IMR-90 (cell line): Measurements from ENCODE around the gene KCNK18. TPM values are rescaled to one million over a fixed set of nuclear protein-coding genes. Genes with fewer than 3 reads are reported as not detected.

Experiments
- ATAC-seq: fragments of 200-7000 bp; cut with Tn5 transposase; 2 replicates; pipeline ENCODE4 v1.9.1; 2020; ENCODE audit warnings: low read depth, mild to moderate bottlenecking, moderate library complexity
- BruUV-seq: library from RNA; stranded (reverse); fragments of 400-500 nt; replicated peaks from 2 replicates; lab custom pipeline; 2021; lab: Mats Ljungman, UMichigan
- CTCF ChIA-PET: fragments of 300-600 bp; formaldehyde crosslinking; extraction: SDS; loops from one replicate; lab custom pipeline; 2021; ENCODE audit warnings: antibody characterized with exemption; lab: Yijun Ruan, JAX
- POLR2A ChIA-PET: fragments of 300-600 bp; sonication (Branson Sonifier 250); formaldehyde crosslinking; loops from one replicate; lab custom pipeline; 2022; ENCODE audit warnings: antibody characterized with exemption; ENCODE audit not compliant: unreplicated experiment; lab: Charles Lee
- DNase-seq: peaks from one replicate; pipeline ENCODE4 v3.0.0; 2013
- H2AFZ ChIP-seq: replicated peaks from 2 replicates; pipeline ENCODE3; 2013; ENCODE audit warnings: low read length, mild to moderate bottlenecking; ENCODE audit not compliant: poor library complexity
- H2AK5ac ChIP-seq: 2 replicates; pipeline ENCODE4 v1.6.1; 2013; ENCODE audit warnings: low read depth, low read length, inconsistent platforms
- H2AK9ac ChIP-seq: replicated peaks from 2 replicates; pipeline ENCODE3; 2013; ENCODE audit warnings: mild to moderate bottlenecking, low read depth, low read length, moderate library complexity; ENCODE audit not compliant: poor library complexity
- H2BK120ac ChIP-seq: 2 replicates; pipeline ENCODE4 v1.6.1; 2013; ENCODE audit warnings: low read depth, low read length, inconsistent platforms
- H2BK15ac ChIP-seq: 3 replicates; pipeline ENCODE4 v1.6.1; 2013; ENCODE audit warnings: low read depth, low read length, inconsistent platforms
- H2BK20ac ChIP-seq: 2 replicates; pipeline ENCODE4 v1.6.1; 2013; ENCODE audit warnings: low read depth, mild to moderate bottlenecking, inconsistent platforms, low read length, moderate library complexity
- H2BK5ac ChIP-seq: 2 replicates; pipeline ENCODE4 v1.6.1; 2013; ENCODE audit warnings: mild to moderate bottlenecking, low read depth, low read length, inconsistent platforms; ENCODE audit not compliant: poor library complexity, severe bottlenecking
- H3K14ac ChIP-seq: replicated peaks from 2 replicates; pipeline ENCODE4 v1.6.1; 2013; ENCODE audit warnings: low read depth, low read length, inconsistent platforms
- H3K18ac ChIP-seq: 2 replicates; pipeline ENCODE4 v1.6.1; 2013; ENCODE audit warnings: low read depth, low read length, control low read depth
- H3K23ac ChIP-seq: 2 replicates; pipeline ENCODE4 v1.6.1; 2013; ENCODE audit warnings: low read depth, low read length, inconsistent platforms
- H3K27ac ChIP-seq: 2 replicates; pipeline ENCODE4 v1.5.1; 2013; ENCODE audit warnings: mild to moderate bottlenecking, control low read depth, low read length; ENCODE audit not compliant: insufficient read depth
- H3K27me3 ChIP-seq: 2 replicates; pipeline ENCODE4 v1.6.1; 2013; ENCODE audit warnings: low read length; ENCODE audit not compliant: control insufficient read depth, insufficient read depth
- H3K36me3 ChIP-seq: 2 replicates; pipeline ENCODE4 v1.6.1; 2013; ENCODE audit warnings: low read length, mixed read lengths; ENCODE audit not compliant: control insufficient read depth, insufficient read depth
- H3K4ac ChIP-seq: 2 replicates; pipeline ENCODE4 v1.6.1; 2013; ENCODE audit warnings: low read depth, low read length, inconsistent platforms
- H3K4me1 ChIP-seq: 2 replicates; pipeline ENCODE4 v1.6.1; 2013; ENCODE audit warnings: low read length, mixed read lengths; ENCODE audit not compliant: control insufficient read depth, insufficient read depth
- H3K4me2 ChIP-seq: 2 replicates; pipeline ENCODE4 v1.6.1; 2013; ENCODE audit warnings: low read depth, mild to moderate bottlenecking, control low read depth, low read length, moderate library complexity
- H3K4me3 ChIP-seq: 2 replicates; pipeline ENCODE4 v1.5.1; 2013; ENCODE audit warnings: low read depth, mild to moderate bottlenecking, control low read depth, low read length, moderate library complexity; ENCODE audit not compliant: insufficient read depth
- H3K56ac ChIP-seq: 2 replicates; pipeline ENCODE4 v1.6.1; 2013; ENCODE audit warnings: low read length, inconsistent platforms; ENCODE audit not compliant: insufficient read depth; ENCODE audit errors: extremely low read depth
- H3K79me1 ChIP-seq, 2 experiments: 2 replicates each; pipeline ENCODE4 v1.6.1; 2013; ENCODE audit warnings: low read length in 2 of 2, inconsistent platforms in 1 of 2, low read depth in 1 of 2
- H3K9ac ChIP-seq: 2 replicates; pipeline ENCODE4 v1.6.1; 2013; ENCODE audit warnings: low read depth, low read length, control low read depth
- H3K9me1 ChIP-seq: 2 replicates; pipeline ENCODE4 v1.6.1; 2013; ENCODE audit warnings: low read length, inconsistent platforms; ENCODE audit not compliant: insufficient read depth
- H3K9me3 ChIP-seq: 2 replicates; pipeline ENCODE4 v1.6.1; 2013; ENCODE audit warnings: low read length; ENCODE audit not compliant: control insufficient read depth, insufficient read depth
- H4K20me1 ChIP-seq: 2 replicates; pipeline ENCODE4 v1.6.1; 2013; ENCODE audit warnings: low read length, inconsistent platforms; ENCODE audit not compliant: insufficient read depth
- H4K5ac ChIP-seq: 2 replicates; pipeline ENCODE4 v1.6.1; 2013; ENCODE audit warnings: mild to moderate bottlenecking, low read depth, low read length, control low read depth
- H4K8ac ChIP-seq, 2 experiments: 2 replicates each; pipeline ENCODE4 v1.6.1; 2013; ENCODE audit warnings: low read depth in 2 of 2, low read length in 2 of 2, control low read depth in 1 of 2, inconsistent platforms in 1 of 2
- H4K91ac ChIP-seq: 2 replicates; pipeline ENCODE4 v1.6.1; 2013; ENCODE audit warnings: low read depth, low read length, inconsistent platforms; ENCODE audit not compliant: insufficient read depth
- MAFK ChIP-seq: IDR thresholded peaks from 2 replicates; pipeline ENCODE4 v1.6.1; 2012; ENCODE audit warnings: low read depth, low read length, improper control_type of control experiment
- MAZ ChIP-seq: IDR thresholded peaks from 2 replicates; pipeline ENCODE4 v1.6.1; 2012; ENCODE audit warnings: low read depth, mild to moderate bottlenecking, low read length, improper control_type of control experiment, moderate library complexity, borderline replicate concordance
- SMC3 ChIP-seq: fragments of 150-350 bp; IDR thresholded peaks from 2 replicates; pipeline ENCODE4 v1.6.1; 2016; ENCODE audit warnings: low read depth, mild to moderate bottlenecking, antibody characterized with exemption, low read length, moderate library complexity
- WGBS, 2 experiments: methylation state at CpG; one replicate each; pipeline versions ENCODE4 v1.1.5 to v1.1.7; 2013; ENCODE audit warnings: missing lambda C conversion rate in 2 of 2; ENCODE audit not compliant: insufficient read length in 1 of 2; ENCODE audit errors: extremely low coverage in 2 of 2; 5-methylcytosine and 5-hydroxymethylcytosine counted together
- dilution Hi-C: fragments of 300-500 bp; cut with HindIII; formaldehyde crosslinking; loops from one replicate; pipeline ENCODE4 v1.14.3; 2018; ENCODE audit warnings: low sequenced_read_pairs; ENCODE audit not compliant: unreplicated experiment
- in situ Hi-C: fragments of 300-500 bp; cut with MboI; formaldehyde crosslinking; loops from 3 replicates; pipeline ENCODE4 v1.14.3; 2019; ENCODE audit warnings: low sequenced_read_pairs, inconsistent platforms, mixed read lengths
- intact Hi-C: fragments of 100-400 bp; cut with micrococcal nuclease; formaldehyde crosslinking; loops from 2 replicates; pipeline ENCODE4 v1.10.0; 2022
- polyA plus RNA-seq, 3 experiments: library from polyadenylated mRNA; depleted of rRNA; stranded (reverse); fragments of >200 nt; gene quantifications; 2 replicates each; pipeline ENCODE4 v1.2.3, GENCODE V29; 2012; ENCODE audit warnings: low replicate concordance in 1 of 3
- total RNA-seq: library from RNA; depleted of rRNA; stranded (reverse); fragments of >200 nt; gene quantifications from 2 replicates; pipeline ENCODE4 v1.2.3, GENCODE V29; 2012
- TF ChIP-seq, protein P1 (sequence below): fragments of 150-350 bp; IDR thresholded peaks from 2 replicates; pipeline ENCODE4 v1.6.1; 2016; ENCODE audit warnings: low read depth, mild to moderate bottlenecking, low read length, moderate library complexity, borderline replicate concordance

The KCNK18 gene
- total and polyA plus RNA-seq, 2 of the 4 experiments (the other 2 are of a cell fraction), result not detected

DNA sequence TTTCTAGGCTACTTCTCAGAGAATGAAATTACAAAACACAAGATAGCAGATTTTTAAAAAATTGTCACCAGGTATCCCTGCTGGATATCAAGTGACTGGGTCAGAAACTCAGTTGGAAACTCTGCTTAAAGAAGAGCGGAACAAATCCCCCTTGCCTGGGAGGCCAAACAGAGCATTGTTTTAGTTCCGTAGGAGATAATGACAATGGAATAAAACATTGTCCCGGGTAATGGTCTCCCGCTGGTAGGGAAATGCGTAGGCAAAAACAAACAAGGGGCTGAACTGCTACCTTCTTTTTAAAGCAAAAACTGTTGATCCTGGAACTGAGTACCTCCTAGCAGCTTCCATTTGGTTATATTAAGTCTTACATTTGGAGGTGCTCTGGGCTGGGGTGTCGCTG lies 37.9 kb upstream of the KCNK18 start:
- Histone ChIP-seq H4K20me1 (no peaks in the 10 kb centered on the region), H2BK5ac (no peak overlapping the region), H4K91ac (no peak overlapping the region), H2BK120ac (no peak overlapping the region), H3K27ac (no peak overlapping the region), H4K8ac (no peak overlapping the region), H2BK15ac (no peak overlapping the region), H3K4me3 (no peak overlapping the region), H3K4ac (no peak overlapping the region), H3K27me3 (peaks cover 54% of the 10 kb centered on the region), H3K79me1 (no peaks in the 10 kb centered on the region), H2AFZ (no peak overlapping the region), H3K18ac (no peak overlapping the region), H3K4me2 (no peak overlapping the region), H2BK20ac (no peak overlapping the region), H3K4me1 (no peaks in the 10 kb centered on the region; the same call in 1 of the 2 replicates), H3K9me1 (no peaks in the 10 kb centered on the region), H3K9ac (no peak overlapping the region), H2AK5ac (no peak overlapping the region), H4K5ac (no peak overlapping the region), H3K9me3 (peaks cover 4% of the 10 kb centered on the region; the same call in 1 of the 2 replicates), H3K14ac (no peak overlapping the region), H2AK9ac (no peak overlapping the region), H3K56ac (no peak overlapping the region), H3K23ac (no peak overlapping the region), H3K36me3 (no peaks in the 10 kb centered on the region)
- TF ChIP-seq, protein P1, sequence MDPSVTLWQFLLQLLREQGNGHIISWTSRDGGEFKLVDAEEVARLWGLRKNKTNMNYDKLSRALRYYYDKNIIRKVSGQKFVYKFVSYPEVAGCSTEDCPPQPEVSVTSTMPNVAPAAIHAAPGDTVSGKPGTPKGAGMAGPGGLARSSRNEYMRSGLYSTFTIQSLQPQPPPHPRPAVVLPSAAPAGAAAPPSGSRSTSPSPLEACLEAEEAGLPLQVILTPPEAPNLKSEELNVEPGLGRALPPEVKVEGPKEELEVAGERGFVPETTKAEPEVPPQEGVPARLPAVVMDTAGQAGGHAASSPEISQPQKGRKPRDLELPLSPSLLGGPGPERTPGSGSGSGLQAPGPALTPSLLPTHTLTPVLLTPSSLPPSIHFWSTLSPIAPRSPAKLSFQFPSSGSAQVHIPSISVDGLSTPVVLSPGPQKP, result no peak
- TF ChIP-seq MAFK (no peak), SMC3 (no peak), MAZ (no peak)
- no peak for DNase-seq
- no peak for ATAC-seq
- dilution Hi-C loops (no loop called here), in situ Hi-C loops (no loop called here), intact Hi-C loops (no loop called here)
- WGBS, 2 experiments, result 0% methylated on average over 3 of the region's 6 CpGs; no CpG with 5 or more reads in 1 of the 2 experiments
- ChIA-PET CTCF (interaction anchor here (1.5 kb wide), 1 partner anchor 16 kb away, joined by 3 read pairs; no protein-coding TSS in a partner anchor), POLR2A (no interaction called here)
- no TSS peak for BruUV-seq
